HG02973 (cell line): ENCODE measurements around the gene IQCB1.
"Not testable (repeated sequence)": the region's sequence is repeated elsewhere in the genome, so short reads cannot be mapped to it uniquely, and the experiment has no call there.

ENCODE experiments used
- ATAC-seq: cut with Tn5 transposase; IDR thresholded peaks from one replicate; pipeline ENCODE4 v1.9.1; 2021; ENCODE audit warnings: moderate library complexity; ENCODE audit not compliant: unreplicated experiment

IQCB1 gene

DNA sequence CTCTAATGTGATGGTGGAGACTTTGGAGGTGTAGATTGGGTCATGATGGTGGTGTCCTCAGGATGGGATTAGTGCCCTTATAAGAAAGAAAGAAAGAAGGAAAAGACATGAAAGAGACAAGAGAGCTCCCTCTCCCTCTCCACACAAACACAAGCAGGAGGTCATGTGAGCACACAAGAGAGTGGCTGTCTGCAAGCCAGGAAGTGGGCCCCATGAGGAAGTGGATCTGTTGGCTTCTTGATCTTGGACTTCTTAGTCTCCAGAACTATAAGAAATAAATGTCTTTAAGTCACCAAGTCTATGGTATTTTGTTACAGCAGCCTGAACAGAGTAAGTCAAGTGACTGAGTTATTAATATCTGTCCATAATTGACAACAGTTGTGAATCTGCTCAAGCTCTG lies 17.1 kb downstream of the IQCB1 start:
- ATAC-seq = no peak

GRCh38 chr3:121809249-121809648 lies 25.6 kb downstream of the IQCB1 start:
- ATAC-seq = peak; percentile 98

- ATAC-seq = no peak
Observed at GRCh38 chr3:121803771-121804320, 31.0 kb downstream of the IQCB1 start.

GRCh38 chr3:121800906-121801305 lies 34.0 kb downstream of the IQCB1 start:
- no peak for ATAC-seq

DNA sequence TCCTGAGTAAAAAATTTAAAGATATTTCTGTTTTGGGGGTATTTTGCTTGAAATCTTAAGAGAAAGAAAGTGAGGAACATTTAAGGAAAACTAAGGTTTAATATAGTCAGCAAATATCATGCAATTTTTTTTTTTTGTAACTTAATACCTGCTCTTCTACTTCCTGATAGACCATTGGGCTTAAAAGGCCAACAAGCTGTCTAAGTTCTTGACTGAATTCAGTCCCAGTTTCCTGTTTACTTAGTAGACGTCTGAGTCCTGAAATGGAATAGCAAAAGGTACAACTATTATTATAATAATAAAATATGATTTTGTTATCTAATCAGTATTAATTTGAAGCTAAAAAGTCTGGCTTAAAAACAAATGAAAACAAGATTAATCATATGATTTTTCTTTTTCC lies 37.9 kb downstream of the IQCB1 start:
- ATAC-seq = no peak

DNA sequence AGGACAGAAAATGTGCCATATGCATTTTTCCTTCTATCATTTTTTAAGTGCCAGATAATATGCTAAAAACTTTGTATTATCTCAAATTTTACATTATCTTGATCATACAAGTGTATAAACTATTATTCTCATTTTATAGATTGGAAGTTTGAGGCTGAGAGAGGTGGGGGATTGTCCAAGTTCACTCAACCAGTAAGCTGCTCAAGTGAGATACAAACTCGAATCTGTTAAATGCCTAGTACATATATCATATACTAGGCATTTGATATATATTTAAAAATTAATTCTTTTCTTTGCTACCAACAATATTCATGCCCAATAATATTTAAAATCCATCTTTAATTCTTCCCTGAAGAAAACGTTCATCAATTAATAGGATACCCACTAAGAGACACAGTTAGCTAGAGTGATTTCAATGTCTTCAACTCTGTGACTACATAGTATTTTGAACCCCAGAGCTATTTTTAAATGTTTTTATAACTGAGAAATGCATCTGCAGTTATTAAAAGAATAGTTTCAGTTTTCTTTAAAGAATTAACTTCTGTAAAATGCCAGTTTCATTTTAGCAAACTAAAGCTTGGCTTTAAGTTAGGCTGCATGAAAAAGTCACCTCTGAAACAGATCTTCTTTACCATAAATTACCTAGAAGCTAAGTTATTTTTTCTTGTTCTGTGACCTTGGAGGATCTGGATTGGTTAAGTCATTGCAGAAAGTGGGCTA lies 40.4 kb downstream of the IQCB1 start:
- no peak for ATAC-seq

DNA sequence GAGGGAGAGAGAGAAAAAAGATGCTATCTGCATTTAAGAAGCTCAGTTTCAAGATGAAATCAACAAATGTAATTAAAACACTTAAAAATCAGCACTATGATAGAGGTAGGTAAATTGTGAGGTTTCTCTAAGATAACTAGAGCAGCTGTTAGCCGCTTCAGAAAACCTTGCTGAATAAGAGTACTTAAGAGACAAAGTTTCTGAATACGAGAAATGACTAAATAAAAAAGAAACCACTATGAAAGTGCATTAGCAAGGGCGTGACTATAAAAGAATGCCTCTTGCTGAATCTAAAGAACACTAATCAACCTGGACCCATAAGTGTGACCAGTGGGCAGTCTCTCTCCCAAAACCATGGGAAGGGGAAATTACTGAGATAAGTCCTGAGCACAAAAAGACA lies 41.8 kb downstream of the IQCB1 start:
- ATAC-seq = peak; percentile 50

GRCh38 chr3:121786485-121786884 lies 48.4 kb downstream of the IQCB1 start:
- no peak for ATAC-seq

GRCh38 chr3:121782784-121783183 lies 52.1 kb downstream of the IQCB1 start:
- not testable (repeated sequence) for ATAC-seq

DNA sequence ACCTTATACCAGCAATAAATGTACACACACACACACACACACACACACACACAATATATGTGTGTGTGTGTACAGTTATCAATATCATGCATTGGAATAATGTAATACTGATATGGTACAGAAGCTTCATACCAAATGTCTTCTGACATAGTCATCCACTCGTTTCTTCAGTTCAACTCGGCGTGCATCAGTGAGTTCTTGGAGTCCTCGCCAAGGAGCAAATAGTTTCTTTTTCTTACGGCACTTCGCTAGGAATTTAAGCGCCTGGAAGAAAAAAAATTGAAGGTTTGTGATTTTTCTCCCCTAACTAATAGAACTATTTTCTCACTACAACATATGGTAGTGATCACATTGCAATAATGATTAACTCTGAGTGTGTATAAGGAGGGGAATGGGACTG lies 53.2 kb downstream of the IQCB1 start:
- ATAC-seq = no peak

DNA sequence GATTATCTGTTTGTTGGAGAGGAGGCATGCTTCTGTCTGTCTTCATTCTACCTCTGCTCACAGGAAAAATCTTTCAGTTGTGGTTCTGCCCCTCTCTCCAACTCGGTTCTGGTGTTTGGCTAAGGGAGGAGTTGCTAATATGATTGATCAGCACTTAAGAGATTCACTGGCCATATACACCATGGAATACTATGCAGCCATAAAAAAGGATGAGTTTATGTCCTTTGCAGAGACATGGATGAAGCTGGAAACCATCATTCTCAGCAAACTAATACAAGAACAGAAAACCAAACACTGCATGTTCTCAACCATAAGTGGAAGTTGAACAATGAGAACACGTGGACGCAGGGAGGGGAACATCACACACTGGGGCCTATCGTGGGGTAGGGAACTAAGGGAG lies 59.8 kb downstream of the IQCB1 start:
- not testable (repeated sequence) for ATAC-seq

DNA sequence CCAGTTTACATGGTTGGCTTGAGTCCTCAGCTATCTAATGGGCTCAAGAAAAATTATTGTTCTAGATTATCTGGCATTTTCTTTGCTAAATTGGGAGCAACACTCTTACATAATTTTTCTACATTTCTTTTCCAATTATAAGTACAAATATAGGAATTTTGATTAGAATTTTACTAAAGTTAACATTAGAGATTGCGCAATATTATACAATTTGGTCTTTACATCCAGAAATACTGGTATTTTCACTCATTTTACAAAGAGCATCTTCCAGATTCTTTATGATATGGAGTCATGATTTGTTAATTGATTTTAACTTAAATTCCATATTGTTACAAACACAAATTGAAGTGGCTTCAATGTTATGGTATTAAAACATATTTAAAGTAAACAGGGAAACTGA lies 65.6 kb downstream of the IQCB1 start:
- no peak for ATAC-seq

DNA sequence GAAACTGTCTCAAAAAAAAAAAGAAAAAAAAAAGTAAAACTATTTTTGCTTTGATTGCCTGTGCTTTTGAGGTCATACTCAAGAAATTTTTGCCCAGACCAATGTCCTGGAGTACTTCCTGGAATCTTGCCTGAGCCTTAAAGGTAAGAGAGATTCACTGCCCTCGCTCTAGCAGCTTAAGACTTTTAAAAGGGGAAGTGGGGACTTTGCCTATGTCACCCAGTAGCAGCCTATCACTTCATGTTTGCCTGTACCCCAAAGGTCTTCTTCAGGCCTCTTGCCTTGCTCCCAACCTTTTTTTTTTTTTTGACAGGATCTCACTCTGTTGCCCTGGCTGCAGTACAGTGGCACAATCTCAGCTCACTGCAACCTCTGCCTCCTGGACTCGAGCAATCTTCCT lies 66.4 kb downstream of the IQCB1 start:
- no peak for ATAC-seq

DNA sequence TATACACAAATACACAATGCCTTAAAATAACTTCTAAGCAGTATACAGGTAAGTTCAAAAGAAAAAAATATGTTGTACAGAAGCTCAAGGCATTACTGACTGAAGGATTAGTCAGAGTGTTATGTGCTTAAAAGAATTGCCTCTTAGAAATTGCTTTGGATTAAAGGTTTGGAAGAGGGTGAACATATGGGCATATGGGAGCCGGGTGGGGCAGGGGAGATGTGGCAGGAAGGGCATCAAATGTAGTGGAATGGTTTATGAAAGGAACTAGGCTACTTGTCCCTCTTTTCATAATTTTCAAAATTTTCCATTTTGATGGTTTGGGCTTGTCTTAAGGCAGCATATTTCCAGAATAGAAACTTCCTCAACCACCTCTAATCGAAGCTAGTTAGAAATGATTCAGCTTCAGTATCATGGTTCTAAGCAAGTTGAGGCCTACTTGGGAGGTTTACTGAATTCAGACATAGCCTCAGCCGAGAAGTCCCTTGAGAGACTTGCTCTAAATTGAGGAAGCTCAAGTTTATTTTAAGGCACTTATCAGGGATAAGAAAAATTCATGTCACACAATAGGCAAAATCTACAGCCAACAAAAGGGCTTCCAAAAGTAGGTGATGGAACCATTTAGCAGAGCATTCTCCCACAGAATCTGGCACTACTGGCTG lies 75.2 kb downstream of the IQCB1 start:
- ATAC-seq = no peak

- no peak for ATAC-seq
Observed at GRCh38 chr3:121758727-121759450, 76.0 kb downstream of the IQCB1 start.

GRCh38 chr3:121757812-121758545 lies 76.9 kb downstream of the IQCB1 start:
- no peak for ATAC-seq

GRCh38 chr3:121757087-121757811 lies 77.6 kb downstream of the IQCB1 start:
- no peak for ATAC-seq

DNA sequence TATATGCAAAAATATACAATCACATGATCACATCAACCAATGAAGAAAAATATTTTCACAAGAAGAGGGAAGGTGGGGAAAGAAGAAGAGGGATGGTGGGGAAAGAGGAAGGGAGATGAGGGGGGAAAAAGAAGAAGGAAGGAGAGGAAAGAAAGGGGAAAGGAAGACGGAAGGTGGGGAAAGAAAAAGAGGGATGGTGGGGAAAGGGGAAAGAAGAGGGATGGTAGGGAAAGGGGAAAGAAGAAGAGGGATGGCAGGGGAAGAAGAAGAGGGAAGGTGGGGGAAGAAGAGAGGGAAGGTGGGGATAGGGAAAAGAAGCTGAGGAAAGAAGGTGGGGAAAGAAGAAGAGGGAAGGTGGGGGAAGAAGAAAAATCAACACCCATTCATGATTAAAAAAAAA lies 82.1 kb downstream of the IQCB1 start:
- ATAC-seq = no peak

DNA sequence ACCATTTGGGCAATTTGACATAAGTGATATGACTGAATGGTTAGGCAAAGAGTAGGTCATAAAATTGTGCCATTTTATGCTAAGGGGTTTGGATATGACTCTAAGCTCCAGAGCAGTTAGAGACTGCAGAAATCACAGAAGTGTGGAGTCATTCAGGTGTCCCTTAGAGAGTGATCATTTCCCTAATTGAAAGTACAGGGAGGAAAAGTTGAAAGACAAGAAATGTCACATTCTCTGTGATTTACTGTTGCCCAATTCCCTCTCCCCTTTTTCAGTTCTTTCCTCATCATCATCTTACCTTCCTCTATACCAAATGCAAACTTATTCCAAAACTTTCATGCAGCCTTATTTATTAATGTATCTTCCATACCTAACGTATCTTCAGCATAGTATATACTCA lies 82.6 kb downstream of the IQCB1 start:
- no peak for ATAC-seq

GRCh38 chr3:121750087-121750415 lies 84.8 kb downstream of the IQCB1 start:
- ATAC-seq = no peak
